Measurements from ENCODE around the gene FHDC1.

- TF ChIP-seq EP300 (IDR thresholded peaks at IDR 0.05; ENCODE audit: borderline replicate concordance) (no peak), TAF1 (IDR thresholded peaks at IDR 0.05; ENCODE audit: low read depth) (no peak), TCF12 (IDR thresholded peaks at IDR 0.05; ENCODE audit: low read depth) (no peak), EGR1 (IDR thresholded peaks at IDR 0.05) (no peak), YY1 (IDR thresholded peaks at IDR 0.05; ENCODE audit: low read depth) (no peak), FOXM1 (IDR thresholded peaks at IDR 0.05; ENCODE audit: borderline replicate concordance, low read depth) (no peak), CEBPB (IDR thresholded peaks at IDR 0.05) (no peak), RAD21 (IDR thresholded peaks at IDR 0.05; ENCODE audit: low read depth) (no peak), TEAD4 (IDR thresholded peaks at IDR 0.05) (no peak)
Observed at GRCh38 chr4:152903658-152904057, 32.5 kb upstream of the FHDC1 start.

Measured in Ishikawa (cell line).